Measurements from ENCODE around the gene GUCD1. TPM values are rescaled to one million over a fixed set of nuclear protein-coding genes. Genes with fewer than 3 reads are reported as not detected.

Gene GUCD1
- polyA plus RNA-seq, 3 donors = 67.1 to 85.9 (median 72.5) TPM

DNA sequence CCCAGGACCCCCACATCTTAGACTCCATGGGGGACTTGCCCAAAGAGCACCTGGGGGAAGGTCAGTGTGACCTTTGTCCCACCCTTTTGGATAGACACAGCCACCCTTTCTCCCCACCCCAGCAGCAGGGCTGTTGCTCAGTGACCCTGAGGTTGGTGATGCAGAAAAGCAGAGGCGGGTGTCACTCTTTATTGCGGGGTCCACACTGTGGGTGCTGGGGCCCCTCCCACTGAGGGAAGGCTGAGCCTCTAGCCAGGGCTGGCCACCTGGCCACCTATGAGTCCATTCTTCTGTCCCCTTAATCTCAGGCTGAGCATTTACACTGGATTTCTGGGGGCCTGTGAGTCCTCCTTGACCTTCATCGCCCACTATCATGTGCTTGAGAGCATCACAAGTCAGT, 30.5 kb upstream of the GUCD1 start:
- intact Hi-C loops (cut with micrococcal nuclease) = no loop called here
- DNase-seq = no peak

DNA sequence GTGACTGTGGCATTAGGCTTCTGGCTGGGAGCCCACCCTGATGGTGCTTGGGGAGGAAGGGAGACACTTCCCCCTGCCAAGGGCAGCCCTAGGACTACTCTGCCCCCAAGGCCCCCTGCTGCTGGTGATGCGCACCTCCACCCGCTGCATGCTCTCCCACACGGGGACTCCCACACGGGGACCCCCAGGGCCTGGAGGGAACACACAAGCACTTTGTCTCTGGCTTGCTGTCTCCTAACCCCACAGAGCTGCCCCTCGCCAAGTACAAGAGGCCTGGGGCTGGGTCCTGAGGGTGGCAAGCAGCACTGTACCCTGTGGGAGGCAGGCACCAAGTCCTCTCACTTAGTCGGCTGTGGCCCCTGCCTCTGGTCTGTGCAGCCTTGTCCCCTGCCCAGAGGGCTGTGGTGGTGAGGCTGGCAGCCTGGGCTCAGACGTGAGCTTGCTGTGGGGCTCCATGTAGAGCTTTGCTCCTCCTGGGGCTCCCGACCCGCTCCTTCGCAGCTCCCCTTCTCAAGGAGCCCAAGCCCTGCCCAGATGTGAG, 30.0 kb upstream of the GUCD1 start:
- DNase-seq = no peak
- intact Hi-C loops (cut with micrococcal nuclease) = no loop called here

More for the DNA sequence above, 30.5 kb upstream of the GUCD1 start:
- TF ChIP-seq, protein P1, sequence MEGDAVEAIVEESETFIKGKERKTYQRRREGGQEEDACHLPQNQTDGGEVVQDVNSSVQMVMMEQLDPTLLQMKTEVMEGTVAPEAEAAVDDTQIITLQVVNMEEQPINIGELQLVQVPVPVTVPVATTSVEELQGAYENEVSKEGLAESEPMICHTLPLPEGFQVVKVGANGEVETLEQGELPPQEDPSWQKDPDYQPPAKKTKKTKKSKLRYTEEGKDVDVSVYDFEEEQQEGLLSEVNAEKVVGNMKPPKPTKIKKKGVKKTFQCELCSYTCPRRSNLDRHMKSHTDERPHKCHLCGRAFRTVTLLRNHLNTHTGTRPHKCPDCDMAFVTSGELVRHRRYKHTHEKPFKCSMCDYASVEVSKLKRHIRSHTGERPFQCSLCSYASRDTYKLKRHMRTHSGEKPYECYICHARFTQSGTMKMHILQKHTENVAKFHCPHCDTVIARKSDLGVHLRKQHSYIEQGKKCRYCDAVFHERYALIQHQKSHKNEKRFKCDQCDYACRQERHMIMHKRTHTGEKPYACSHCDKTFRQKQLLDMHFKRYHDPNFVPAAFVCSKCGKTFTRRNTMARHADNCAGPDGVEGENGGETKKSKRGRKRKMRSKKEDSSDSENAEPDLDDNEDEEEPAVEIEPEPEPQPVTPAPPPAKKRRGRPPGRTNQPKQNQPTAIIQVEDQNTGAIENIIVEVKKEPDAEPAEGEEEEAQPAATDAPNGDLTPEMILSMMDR (IDR thresholded peaks at IDR 0.05) = no peak
- H3K79me2 ChIP-seq (ENCODE audit: insufficient read depth, low read length) = no peaks in the 10 kb centered on the region
- no peak overlapping the region for H3K27ac ChIP-seq (ENCODE audit: low read depth in 1 of 2, low read length in 2 of 2)
- H3K9me3 ChIP-seq (replicated peaks in 1 of 2; ENCODE audit: control insufficient read depth in 1 of 2, insufficient read depth in 1 of 2, low read length in 2 of 2) = no peaks in the 10 kb centered on the region
- peaks cover 1% of the 10 kb centered on the region for H3K4me1 Mint-ChIP-seq
- H3K36me3 ChIP-seq (replicated peaks in 1 of 2; ENCODE audit: control insufficient read depth in 1 of 2, insufficient read depth in 2 of 2, low read length in 2 of 2) = no peaks in the 10 kb centered on the region
- no peaks in the 10 kb centered on the region for H3K9me3 Mint-ChIP-seq
- H3K4me1 ChIP-seq (ENCODE audit: control insufficient read depth in 1 of 2, insufficient read depth in 2 of 2, low read length in 2 of 2) = no peaks in the 10 kb centered on the region
- no peak overlapping the region for H3K4me3 Mint-ChIP-seq
- no peaks in the 10 kb centered on the region for H3K27me3 ChIP-seq (ENCODE audit: control insufficient read depth in 2 of 2, insufficient read depth in 2 of 2, low read length in 2 of 2)
- no peaks in the 10 kb centered on the region for H3K36me3 Mint-ChIP-seq
- no peaks in the 10 kb centered on the region for H4K20me1 ChIP-seq (ENCODE audit: insufficient read depth, low read length)
- H3K27me3 Mint-ChIP-seq (ENCODE audit: low read depth in 3 of 3) = peaks cover 1 to 2% (median 1%) of the 10 kb centered on the region in 3 donors
- H3K27ac Mint-ChIP-seq = no peak overlapping the region
- H2AFZ ChIP-seq (ENCODE audit: insufficient read depth, low read depth, low read length, poor library complexity, severe bottlenecking) = no peak overlapping the region
- WGBS (ENCODE audit: insufficient coverage) = 100% methylated on average over 3 of the region's 3 CpGs
- H3K9ac ChIP-seq (ENCODE audit: insufficient read depth, low read length, poor library complexity, severe bottlenecking) = no peak overlapping the region
- no peak overlapping the region for H3K4me3 ChIP-seq (replicated peaks in 1 of 3; ENCODE audit: low read depth in 2 of 3, low read length in 3 of 3)
- no peak overlapping the region for H3K4me2 ChIP-seq (replicated peaks; ENCODE audit: extremely low read depth, low read length, poor library complexity, severe bottlenecking)

More for the DNA sequence above, 30.0 kb upstream of the GUCD1 start:
- H3K4me2 ChIP-seq (replicated peaks; ENCODE audit: extremely low read depth, low read length, poor library complexity, severe bottlenecking) = no peak overlapping the region
- Mint-ChIP-seq H3K4me3 (no peak overlapping the region), H3K27ac (no peak overlapping the region), H3K36me3 (no peaks in the 10 kb centered on the region), H3K4me1 (peaks cover 3% of the 10 kb centered on the region), H3K27me3 (ENCODE audit: low read depth in 3 of 3) (peaks cover under 1 to 2% (median 1%) of the 10 kb centered on the region in 3 donors), H3K9me3 (no peaks in the 10 kb centered on the region)
- no peaks in the 10 kb centered on the region for H3K36me3 ChIP-seq (replicated peaks in 1 of 2; ENCODE audit: control insufficient read depth in 1 of 2, insufficient read depth in 2 of 2, low read length in 2 of 2)
- H3K9me3 ChIP-seq (replicated peaks in 1 of 2; ENCODE audit: control insufficient read depth in 1 of 2, insufficient read depth in 1 of 2, low read length in 2 of 2) = no peaks in the 10 kb centered on the region
- TF ChIP-seq, protein P1 (IDR thresholded peaks at IDR 0.05) = no peak
- H3K9ac ChIP-seq (ENCODE audit: insufficient read depth, low read length, poor library complexity, severe bottlenecking) = no peak overlapping the region
- H4K20me1 ChIP-seq (ENCODE audit: insufficient read depth, low read length) = no peaks in the 10 kb centered on the region
- 93% methylated on average over 6 of the region's 10 CpGs for WGBS (ENCODE audit: insufficient coverage)
- no peaks in the 10 kb centered on the region for H3K79me2 ChIP-seq (ENCODE audit: insufficient read depth, low read length)
- H3K27ac ChIP-seq (ENCODE audit: low read depth in 1 of 2, low read length in 2 of 2) = no peak overlapping the region
- H3K27me3 ChIP-seq (ENCODE audit: control insufficient read depth in 2 of 2, insufficient read depth in 2 of 2, low read length in 2 of 2) = no peaks in the 10 kb centered on the region
- no peaks in the 10 kb centered on the region for H3K4me1 ChIP-seq (ENCODE audit: control insufficient read depth in 1 of 2, insufficient read depth in 2 of 2, low read length in 2 of 2)
- no peak overlapping the region for H2AFZ ChIP-seq (ENCODE audit: insufficient read depth, low read depth, low read length, poor library complexity, severe bottlenecking)
- H3K4me3 ChIP-seq (replicated peaks in 1 of 3; ENCODE audit: low read depth in 2 of 3, low read length in 3 of 3) = no peak overlapping the region

All from CD14-positive monocyte (primary cell).